Activated B cell treated with CpG ODN at 0.5 μM for 24 hours (primary cell): ENCODE measurements around the gene MYL4. TPM values are rescaled to one million over a fixed set of nuclear protein-coding genes. Genes with fewer than 3 reads are reported as not detected.

ENCODE experiments used
- ATAC-seq: fragments of 200-7000 bp; cut with Tn5 transposase; one replicate; pipeline ENCODE4 v1.10.0; 2021; ENCODE audit warnings: low read depth, mild to moderate bottlenecking, moderate library complexity
- CTCF ChIA-PET: fragments of 350-600 bp; sonication (Branson Sonifier 250); formaldehyde crosslinking; loops from one replicate; lab custom pipeline; 2021; ENCODE audit warnings: antibody characterized with exemption; lab: Charles Lee
- POLR2A ChIA-PET: fragments of 350-600 bp; sonication (Branson Sonifier 250); formaldehyde crosslinking; loops from one replicate; lab custom pipeline; 2021; ENCODE audit warnings: antibody characterized with exemption; lab: Charles Lee
- DNase-seq: peaks from one replicate; pipeline ENCODE4 v3.0.0; 2022
- H3K27ac Mint-ChIP-seq: one replicate; pipeline ENCODE4 v1.8.0; 2020; ENCODE audit warnings: mixed read lengths
- H3K27me3 Mint-ChIP-seq: one replicate; pipeline ENCODE4 v1.8.0; 2021; ENCODE audit warnings: mixed read lengths
- H3K36me3 Mint-ChIP-seq: one replicate; pipeline ENCODE4 v1.8.0; 2021; ENCODE audit warnings: low read depth, mixed read lengths
- H3K4me1 Mint-ChIP-seq: one replicate; pipeline ENCODE4 v1.8.0; 2021; ENCODE audit warnings: mixed read lengths
- H3K4me3 Mint-ChIP-seq: one replicate; pipeline ENCODE4 v1.8.0; 2020; ENCODE audit warnings: mild to moderate bottlenecking, mixed read lengths
- H3K9me3 Mint-ChIP-seq: one replicate; pipeline ENCODE4 v1.8.0; 2020; ENCODE audit warnings: mixed read lengths
- intact Hi-C: fragments of 100-400 bp; cut with micrococcal nuclease; formaldehyde crosslinking; loops from one replicate; pipeline ENCODE4 v1.15.1; 2024
- total RNA-seq: library from RNA; stranded (reverse); gene quantifications from 2 replicates; pipeline ENCODE4 v1.2.3, GENCODE V29; 2022
- TF ChIP-seq, protein P1 (sequence below): fragments of 200-600 bp; IDR thresholded peaks from one replicate; pipeline ENCODE4 v1.8.0; 2022; ENCODE audit warnings: antibody characterized with exemption, mild to moderate bottlenecking

Gene MYL4
- total RNA-seq, 1 donor from 2014 or later = not detected

DNA sequence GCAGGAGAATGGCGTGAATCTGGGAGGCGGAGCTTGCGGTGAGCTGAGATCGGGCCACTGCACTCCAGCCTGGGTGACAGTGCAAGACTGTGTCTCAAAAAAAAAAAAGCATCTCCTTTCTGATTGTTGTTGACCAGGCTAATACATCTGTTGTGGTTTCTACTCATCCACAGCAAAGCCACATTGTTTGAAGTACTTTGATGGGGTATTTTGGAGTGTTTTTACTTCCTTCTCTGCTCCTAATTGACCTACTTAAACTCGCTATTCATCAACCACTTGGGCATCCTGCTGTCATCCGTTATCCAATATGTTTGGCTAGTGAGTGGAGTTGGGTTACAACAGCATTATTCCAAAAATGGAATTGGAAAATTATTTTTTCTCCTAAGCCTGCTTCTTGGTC is 16.6 kb upstream of the MYL4 start:
- CTCF ChIA-PET = no interaction called here
- DNase-seq (no peak), ATAC-seq (no peak)
- intact Hi-C loops = no loop called here
- POLR2A ChIA-PET = no interaction called here
- no peaks in the 10 kb centered on the region for H3K9me3 Mint-ChIP-seq
- peaks cover 9% of the 10 kb centered on the region for H3K36me3 Mint-ChIP-seq
- peaks cover 35% of the 10 kb centered on the region for H3K4me1 Mint-ChIP-seq
- no peak overlapping the region for H3K4me3 Mint-ChIP-seq
- TF ChIP-seq, protein P1, sequence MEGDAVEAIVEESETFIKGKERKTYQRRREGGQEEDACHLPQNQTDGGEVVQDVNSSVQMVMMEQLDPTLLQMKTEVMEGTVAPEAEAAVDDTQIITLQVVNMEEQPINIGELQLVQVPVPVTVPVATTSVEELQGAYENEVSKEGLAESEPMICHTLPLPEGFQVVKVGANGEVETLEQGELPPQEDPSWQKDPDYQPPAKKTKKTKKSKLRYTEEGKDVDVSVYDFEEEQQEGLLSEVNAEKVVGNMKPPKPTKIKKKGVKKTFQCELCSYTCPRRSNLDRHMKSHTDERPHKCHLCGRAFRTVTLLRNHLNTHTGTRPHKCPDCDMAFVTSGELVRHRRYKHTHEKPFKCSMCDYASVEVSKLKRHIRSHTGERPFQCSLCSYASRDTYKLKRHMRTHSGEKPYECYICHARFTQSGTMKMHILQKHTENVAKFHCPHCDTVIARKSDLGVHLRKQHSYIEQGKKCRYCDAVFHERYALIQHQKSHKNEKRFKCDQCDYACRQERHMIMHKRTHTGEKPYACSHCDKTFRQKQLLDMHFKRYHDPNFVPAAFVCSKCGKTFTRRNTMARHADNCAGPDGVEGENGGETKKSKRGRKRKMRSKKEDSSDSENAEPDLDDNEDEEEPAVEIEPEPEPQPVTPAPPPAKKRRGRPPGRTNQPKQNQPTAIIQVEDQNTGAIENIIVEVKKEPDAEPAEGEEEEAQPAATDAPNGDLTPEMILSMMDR = no peak
- no peaks in the 10 kb centered on the region for H3K27me3 Mint-ChIP-seq
- peak overlapping the region; percentile 30 for H3K27ac Mint-ChIP-seq

DNA sequence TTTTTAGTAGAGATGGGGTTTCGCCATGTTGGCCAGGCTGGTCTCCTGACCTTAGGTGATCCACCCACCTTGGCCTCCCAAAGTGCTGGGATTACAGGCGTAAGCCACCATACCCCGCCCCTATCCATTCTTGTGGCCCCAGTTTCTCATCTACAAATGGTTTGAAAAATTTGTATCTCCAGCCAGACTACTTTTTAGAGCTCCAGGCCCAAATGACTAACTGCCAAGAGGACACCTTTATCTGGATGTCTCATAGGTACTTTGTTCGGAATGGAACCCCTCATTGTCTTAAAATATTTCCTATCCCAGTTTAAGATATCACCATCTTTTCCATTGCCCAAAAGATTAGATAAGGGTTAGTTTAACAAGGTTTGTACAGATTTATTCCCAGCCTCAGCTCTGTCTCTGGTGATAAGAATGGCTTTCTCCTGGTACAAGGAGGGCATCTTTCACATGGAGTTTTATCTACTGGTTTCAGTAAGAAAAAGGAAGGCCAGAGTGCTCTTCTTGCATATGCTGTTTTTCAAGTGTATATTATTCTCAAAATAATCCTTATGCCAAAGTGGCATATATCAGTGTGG is 15.1 kb upstream of the MYL4 start:
- no peak for ATAC-seq
- H3K27me3 Mint-ChIP-seq = no peaks in the 10 kb centered on the region
- TF ChIP-seq, protein P1 = no peak
- intact Hi-C loops = no loop called here
- no peak overlapping the region for H3K27ac Mint-ChIP-seq
- H3K36me3 Mint-ChIP-seq = peaks cover 2% of the 10 kb centered on the region
- CTCF ChIA-PET = no interaction called here
- H3K9me3 Mint-ChIP-seq = no peaks in the 10 kb centered on the region
- H3K4me3 Mint-ChIP-seq = no peak overlapping the region
- POLR2A ChIA-PET = interaction anchor here (1.1 kb wide), 1 partner anchor 11 kb away, joined by 3 read pairs; no protein-coding TSS in a partner anchor
- no peak for DNase-seq
- peaks cover 30% of the 10 kb centered on the region for H3K4me1 Mint-ChIP-seq

DNA sequence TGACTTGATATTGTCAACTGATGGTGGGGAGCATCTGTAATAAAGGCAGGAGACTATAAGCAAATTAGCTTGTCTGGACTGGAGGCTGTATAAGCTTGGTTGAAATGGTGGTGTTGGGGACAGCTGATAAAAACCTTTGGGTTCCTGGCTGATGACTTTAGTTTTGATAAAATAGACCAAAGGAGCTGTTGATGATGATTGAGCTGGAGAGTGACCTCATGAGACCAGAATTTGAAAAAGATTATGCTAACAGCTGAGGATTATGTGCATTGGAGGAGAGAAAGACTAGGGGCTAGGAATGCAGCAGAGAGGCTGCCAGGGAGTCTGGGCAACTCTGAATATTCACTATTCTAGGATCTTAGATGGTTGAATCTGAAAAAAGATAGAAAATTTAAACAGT is 11.3 kb upstream of the MYL4 start:
- intact Hi-C loops = no loop called here
- no peaks in the 10 kb centered on the region for H3K36me3 Mint-ChIP-seq
- ATAC-seq (no peak), DNase-seq (no peak)
- H3K27me3 Mint-ChIP-seq = no peaks in the 10 kb centered on the region
- TF ChIP-seq, protein P1 = no peak
- POLR2A ChIA-PET = interaction anchor here (4.3 kb wide), 1 partner anchor 8 kb away, joined by 47 read pairs; the partner anchor contains the start of gene CDC27
- CTCF ChIA-PET = interaction anchor here (1.2 kb wide), 1 partner anchor 9 kb away, joined by 3 read pairs; the partner anchor contains the start of gene CDC27
- peaks cover 32% of the 10 kb centered on the region for H3K4me1 Mint-ChIP-seq
- no peaks in the 10 kb centered on the region for H3K9me3 Mint-ChIP-seq
- no peak overlapping the region for H3K4me3 Mint-ChIP-seq
- H3K27ac Mint-ChIP-seq = no peak overlapping the region

DNA sequence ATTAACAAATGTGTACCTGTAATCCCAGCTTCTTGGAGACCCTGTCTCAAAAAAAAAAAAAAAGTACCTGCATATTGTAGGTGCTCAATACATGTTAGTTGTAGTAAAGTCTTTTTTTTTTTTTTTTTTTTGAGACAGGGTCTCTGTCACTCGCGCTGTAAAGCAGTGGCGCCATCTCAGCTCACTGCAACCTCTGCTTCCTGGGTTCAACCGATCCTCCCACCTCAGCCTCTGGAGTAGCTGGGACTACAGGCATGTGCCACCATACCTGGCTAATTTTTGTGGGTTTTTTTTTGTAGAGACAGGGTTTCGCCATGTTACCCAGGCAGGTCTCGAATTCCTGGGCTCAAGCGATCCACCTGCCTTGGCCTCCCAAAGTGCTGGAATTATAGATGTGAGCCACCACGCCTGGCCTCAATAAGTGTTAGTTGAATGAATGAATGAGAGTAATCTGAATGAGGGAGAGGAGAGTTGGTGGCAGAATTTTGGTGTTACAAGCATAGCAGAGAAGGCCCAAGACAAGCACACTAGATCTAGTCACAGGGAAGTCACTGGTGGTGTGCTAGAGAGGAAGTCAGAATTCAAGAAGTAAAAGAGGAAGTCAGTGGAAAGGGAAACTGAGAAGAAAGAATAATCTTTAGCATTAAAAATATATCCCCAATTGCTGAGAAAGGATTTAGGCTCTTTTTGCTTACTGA is 9.4 kb upstream of the MYL4 start:
- TF ChIP-seq, protein P1 = no peak
- intact Hi-C loops = loop anchor here (1.0 to 10.0 kb wide), 2 partner anchors 10 to 1995 kb away; partner anchors contain the start of gene CDC27
- DNase-seq (no peak), ATAC-seq (peak; percentile 73)
- Mint-ChIP-seq H3K9me3 (no peaks in the 10 kb centered on the region), H3K4me3 (peak overlapping the region; percentile 62), H3K36me3 (no peaks in the 10 kb centered on the region), H3K4me1 (peaks cover 40% of the 10 kb centered on the region), H3K27me3 (no peaks in the 10 kb centered on the region), H3K27ac (peak overlapping the region; percentile 99)
- POLR2A ChIA-PET = interaction anchor here (0.6 to 4.3 kb wide), 12 partner anchors 9 to 293 kb away, joined by 3 to 47 read pairs (median 4); partner anchors contain the start of genes CDC27, EFCAB13 and MYL4
- CTCF ChIA-PET = interaction anchor here (0.7 to 1.2 kb wide), 3 partner anchors 21 to 465 kb away, joined by 3 to 5 read pairs (median 4); no protein-coding TSS in a partner anchor

DNA sequence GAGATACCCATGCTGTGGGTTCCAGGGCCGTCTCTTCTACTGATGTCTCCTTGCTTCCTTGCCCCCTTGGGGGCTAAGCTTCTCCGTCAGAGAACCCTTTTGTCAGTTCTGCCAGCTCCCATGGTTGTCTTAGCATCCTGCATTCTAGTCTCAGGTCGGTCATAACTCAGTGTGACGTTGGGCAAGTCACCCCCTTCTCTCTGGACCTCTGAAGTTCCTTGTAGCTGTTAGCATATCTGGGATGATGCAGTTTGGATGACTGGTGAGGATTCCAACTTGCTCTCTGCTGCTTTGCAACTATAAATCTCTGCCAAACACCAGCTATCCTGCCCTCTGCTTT is 8.9 kb upstream of the MYL4 start:
- Mint-ChIP-seq H3K4me1 (peaks cover 45% of the 10 kb centered on the region), H3K36me3 (no peaks in the 10 kb centered on the region), H3K9me3 (no peaks in the 10 kb centered on the region), H3K27ac (peak overlapping the region; percentile 99), H3K4me3 (peak overlapping the region; percentile 62), H3K27me3 (no peaks in the 10 kb centered on the region)
- DNase-seq (no peak), ATAC-seq (peak; percentile 22)
- intact Hi-C loops = loop anchor here (1.0 to 10.0 kb wide), 2 partner anchors 11 to 1995 kb away; partner anchors contain the start of gene CDC27
- ChIA-PET CTCF (interaction anchor here (1.0 to 1.2 kb wide), 2 partner anchors 21 to 29 kb away, joined by 3 to 5 read pairs; no protein-coding TSS in a partner anchor), POLR2A (interaction anchor here (0.7 to 4.3 kb wide), 4 partner anchors 8 to 124 kb away, joined by 3 to 47 read pairs (median 4); partner anchors contain the start of genes CDC27, EFCAB13 and MYL4)
- TF ChIP-seq, protein P1 = no peak
